Renal pelvis (tissue), 4 donors: ENCODE measurements around the gene GLRX. TPM values are rescaled to one million over a fixed set of nuclear protein-coding genes. Genes with fewer than 3 reads are reported as not detected.

ENCODE experiments used
- DNase-seq: peaks from one replicate; pipeline ENCODE4 v3.0.0-alpha.2; 2013
- polyA plus RNA-seq, 3 donors: library from polyadenylated mRNA; unstranded; fragments of 120-200 nt; gene quantifications; one replicate each; pipeline ENCODE4 v1.2.1, GENCODE V29; 2013; ENCODE audit not compliant: insufficient read length in 3 of 3

The GLRX gene
- polyA plus RNA-seq, 3 donors, result 69.0 to 72.0 (median 71.1) TPM

DNA sequence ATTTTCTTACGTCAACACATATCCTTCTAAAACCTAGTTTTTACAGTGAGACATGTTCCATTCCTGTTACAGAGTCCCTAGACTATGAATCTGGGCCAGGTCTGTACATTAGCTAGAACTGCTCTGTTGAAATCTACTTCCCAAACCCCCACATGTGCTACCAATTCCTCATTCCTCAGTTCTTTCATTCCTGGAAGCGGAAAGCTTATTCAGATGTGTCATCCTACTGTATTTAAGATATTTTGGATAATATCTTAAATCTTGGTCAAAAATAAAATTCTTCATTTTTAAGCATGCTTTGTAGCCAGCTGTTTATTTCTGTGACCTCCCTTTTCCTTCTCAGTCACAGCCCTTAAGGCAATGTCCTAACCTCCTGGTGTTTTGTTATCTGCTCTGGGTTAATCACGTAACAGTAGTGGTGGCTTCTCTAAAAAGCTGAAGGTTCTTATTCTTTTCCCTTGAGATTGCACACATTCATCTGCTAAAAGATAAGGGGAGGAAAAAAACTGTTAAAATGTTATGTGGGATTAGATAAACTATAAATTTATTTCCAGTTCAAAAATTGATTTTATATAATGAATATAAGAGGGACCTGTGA, 35.6 kb downstream of the GLRX start:
- DNase-seq, result no peak

DNA sequence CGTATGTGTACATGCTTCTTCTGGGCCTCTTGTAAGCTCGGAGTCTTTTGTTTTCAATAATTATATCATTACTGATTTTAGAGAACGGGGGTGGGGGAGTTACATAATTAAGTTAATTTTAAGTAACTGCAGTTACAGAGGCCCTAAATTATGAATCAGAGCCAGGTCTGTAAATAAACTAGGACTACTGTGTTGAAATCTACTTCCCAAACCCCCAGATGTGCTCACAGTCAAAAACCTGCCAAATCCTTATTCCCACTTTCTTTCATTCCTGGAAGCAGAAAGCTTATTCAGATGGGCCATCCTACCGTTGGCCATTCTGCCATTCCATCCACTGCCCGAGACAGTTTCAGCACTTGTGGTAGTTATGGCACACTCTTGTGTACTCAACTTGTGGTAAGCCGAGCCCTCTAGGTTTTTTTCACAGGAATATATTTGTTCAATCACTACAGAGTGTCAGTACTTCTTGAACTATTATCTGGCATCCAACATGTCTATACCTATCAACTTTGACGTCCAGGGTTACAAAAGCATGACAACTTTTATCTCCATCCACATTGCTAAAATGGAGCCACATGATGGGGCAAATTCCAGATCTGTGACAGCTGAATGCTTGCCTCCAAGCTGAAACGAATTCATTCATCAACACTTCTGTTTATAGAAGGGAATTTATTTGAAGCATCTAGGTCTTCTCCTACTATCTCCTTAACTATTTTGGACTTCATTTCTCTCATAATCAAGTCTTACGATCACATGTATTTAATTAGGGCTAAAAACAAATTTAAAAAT, 37.8 kb downstream of the GLRX start:
- DNase-seq, result no peak

DNA sequence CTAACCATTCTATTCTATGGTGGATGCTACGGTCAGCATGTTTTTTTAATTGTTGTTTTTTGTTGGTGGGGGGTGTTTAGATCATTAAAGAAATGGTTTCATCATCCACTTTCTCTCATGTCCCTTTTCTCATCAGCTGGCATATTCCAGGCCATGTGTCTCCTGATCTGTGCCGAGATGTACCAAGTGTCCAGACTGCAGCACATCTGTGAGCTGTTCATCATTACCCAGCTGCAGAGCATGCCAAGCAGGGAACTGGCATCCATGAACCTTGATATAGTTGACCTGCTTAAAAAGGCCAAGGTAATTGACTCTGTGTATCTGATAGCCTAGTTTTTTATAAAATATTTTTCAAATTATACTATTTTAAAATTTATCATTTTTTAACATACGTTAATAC, 38.9 kb downstream of the GLRX start:
- DNase-seq, result no peak

DNA sequence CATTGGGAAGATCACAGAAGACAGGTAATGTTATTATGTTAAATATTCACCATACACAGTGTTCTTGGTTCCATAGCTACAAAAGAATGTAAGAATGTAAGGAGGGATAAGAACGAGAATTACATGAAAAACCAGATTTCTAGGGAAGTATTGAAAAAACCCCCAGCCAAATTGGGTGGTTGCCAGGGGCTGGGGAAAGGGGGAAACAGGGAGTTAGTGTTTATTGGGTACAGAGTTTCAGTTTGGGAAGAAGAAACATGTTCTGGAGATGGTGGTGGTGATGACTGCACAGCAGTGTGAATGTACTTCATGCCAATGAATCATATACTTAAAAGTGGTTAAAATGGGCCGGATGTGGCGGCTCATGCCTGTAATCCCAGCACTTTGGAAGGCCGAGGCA, 40.3 kb downstream of the GLRX start:
- DNase-seq, result no peak

DNA sequence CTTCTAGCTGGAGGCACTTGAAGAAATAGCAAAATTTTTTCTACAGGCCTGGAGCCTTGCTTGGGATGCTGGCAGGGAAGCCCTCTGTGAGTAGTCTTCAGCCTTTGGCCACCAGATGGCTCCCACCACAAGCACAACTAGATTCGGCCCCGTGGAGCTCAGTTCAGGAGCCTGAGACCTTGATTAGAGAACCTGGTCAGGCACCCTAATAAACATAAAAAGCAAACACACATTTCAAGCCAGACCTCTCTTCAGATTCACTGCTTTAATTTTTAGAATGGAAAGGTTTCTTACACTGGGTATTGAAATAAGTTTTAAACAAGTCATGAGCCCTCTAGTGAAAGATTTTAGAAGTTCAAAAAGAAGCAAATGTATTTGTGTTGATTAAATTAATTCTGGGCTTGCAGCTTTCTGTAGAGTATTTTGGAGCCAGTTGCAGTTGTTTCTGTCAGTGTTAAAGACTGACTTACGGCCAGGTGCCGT, 41.4 kb downstream of the GLRX start:
- peak; percentile 73 for DNase-seq

DNA sequence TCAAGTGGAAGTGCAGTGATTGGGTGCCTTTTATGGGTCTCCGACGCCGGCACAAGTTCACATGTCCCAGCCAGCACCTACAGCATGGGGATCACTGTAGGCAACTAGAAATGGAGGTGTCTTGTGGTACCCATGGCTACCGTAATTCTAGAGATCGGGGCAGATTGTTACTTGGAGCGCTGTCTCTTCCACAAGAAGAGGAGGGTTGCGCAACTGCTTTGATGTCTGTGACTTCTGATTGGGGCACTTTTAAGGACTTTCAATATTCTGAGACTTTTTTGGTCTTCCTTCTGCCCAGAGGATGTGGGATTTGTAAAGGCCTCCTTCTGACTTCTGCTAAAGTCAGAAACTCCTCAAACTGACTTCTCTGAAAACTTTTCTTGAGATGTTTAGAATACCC, 41.9 kb downstream of the GLRX start:
- no peak for DNase-seq

DNA sequence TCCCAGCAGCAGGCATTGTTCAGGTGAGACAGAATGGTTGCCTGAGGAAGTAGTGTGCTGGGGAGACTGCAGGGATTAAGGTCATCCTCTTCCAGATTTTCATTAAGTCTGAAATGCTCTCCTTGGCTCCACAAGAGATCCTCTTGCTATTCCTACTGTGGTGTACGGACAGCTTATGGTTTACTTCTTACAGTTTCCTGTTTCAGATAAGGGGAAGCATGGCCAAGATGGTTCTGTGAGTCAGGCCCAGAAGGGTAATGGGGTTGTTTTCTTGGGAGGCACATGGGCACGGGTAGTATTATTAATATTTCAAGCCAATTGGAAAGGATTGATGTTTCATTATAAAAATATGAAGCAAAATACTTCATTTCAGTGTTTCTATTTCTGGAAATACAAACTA, 42.9 kb downstream of the GLRX start:
- DNase-seq, result no peak

GRCh38 chr5:95778713-95779436, 43.7 kb downstream of the GLRX start:
- DNase-seq, result no peak

DNA sequence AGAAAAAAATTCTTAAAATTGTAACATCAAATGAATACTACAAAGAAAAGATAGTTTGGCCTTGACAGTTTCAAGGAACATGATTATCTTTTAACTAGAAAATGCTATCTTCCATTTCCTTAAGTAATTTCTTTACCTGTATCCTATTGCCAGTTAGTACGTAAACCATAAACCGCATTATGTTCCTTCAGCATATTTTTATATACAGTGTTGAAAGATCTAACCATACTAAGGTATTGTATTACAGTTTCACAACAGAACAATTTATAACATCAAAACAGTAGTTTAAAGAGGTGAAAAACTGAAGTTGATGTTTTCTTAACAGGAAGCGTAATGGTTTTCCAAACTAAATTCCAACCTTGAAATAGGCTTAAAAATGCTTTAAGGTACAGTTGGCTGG, 45.1 kb downstream of the GLRX start:
- no peak for DNase-seq

- DNase-seq, result no peak
Measured at GRCh38 chr5:95773335-95774059, 49.0 kb downstream of the GLRX start.

DNA sequence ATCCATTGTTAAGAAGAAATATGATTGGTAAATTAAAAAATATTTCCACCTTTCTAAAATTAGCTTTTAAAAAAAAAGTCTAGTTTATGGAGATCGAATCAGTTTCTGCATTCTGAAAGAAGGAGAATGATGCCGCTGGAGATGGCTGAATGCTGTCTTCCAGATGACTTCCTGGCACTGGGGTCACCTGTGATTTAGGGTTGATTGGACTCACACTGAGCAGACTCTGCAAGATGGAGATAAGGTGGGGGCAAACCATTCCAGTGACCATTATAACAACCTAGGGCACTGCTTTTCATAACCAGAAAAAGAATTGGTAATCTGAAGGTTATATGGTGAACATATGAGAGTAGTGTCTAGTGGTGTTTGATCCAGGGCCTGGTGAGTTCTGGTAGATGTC, 50.6 kb downstream of the GLRX start:
- no peak for DNase-seq

DNA sequence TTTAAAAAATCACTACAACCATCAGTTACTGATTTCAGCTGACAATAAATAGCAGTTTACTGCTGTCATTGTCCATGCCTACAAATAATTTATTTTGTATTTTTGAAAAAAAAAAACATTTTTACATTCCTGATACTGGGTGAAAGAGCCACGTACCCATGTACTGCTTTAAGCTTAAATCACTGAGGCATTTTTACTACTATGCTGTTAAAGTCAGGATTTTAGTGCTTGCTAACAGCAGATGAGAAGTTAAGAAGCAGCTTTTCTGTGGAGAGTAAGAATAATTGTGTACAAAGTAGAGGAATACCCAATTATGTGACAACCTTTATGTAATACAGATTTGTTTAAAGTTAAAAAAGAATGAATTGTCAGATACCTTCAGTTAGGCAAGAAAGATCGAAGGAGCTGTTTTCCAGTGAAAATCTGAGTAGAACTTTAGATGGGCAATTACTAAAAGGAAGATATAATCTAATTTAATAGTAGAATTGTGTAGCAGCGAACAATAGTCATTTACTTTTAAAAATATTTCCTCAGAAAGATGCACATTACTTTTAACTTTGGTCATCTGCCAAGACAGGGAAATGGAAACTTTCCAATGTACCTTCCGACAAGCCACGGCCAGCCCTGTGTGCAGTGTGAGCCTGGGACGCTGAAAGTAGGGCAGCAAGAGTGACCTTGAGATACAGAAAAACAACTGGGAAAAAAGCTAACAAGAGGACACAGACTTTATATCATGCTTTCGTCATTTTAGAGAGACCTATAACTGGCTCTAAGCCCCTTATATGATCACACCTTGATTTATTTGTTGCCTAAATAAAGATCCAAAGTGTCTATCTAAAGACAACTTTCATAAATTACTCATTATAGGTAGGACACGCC, 51.5 kb downstream of the GLRX start:
- DNase-seq, result no peak

- no peak for DNase-seq
Measured at GRCh38 chr5:95768731-95769130, 53.8 kb downstream of the GLRX start.

DNA sequence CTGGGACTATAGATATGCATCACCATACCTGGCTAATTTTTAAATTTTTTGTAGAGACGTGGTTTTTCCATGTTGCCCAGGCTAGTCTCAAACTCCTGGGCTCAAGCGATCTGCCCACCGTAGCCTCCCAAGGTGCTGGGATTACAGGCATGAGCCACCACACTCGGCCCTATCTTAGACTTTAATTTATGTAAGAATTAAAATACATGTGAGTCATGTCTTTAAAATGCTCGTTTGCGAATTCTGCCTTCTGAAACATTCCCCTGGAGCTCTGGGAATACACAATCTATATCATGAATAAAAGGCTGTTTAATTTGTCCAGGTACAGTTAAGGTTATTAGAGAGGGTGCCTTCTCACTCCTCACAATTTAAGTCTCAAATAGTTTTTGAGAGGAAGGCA, 58.6 kb downstream of the GLRX start:
- no peak for DNase-seq

Other genes with a start within 250 kb of the GLRX start
- gene GPR150, start 202.6 kb downstream of the GLRX start, polyA plus RNA-seq, result not detected
- gene RFESD, start 175.9 kb downstream of the GLRX start, polyA plus RNA-seq, result 1 to 10 TPM; 3.6 to 5.6 (median 4.6) TPM
- 1 to 10 TPM; 1.0 to 2.4 (median 1.4) TPM for gene SPATA9, start 139.7 kb downstream of the GLRX start, polyA plus RNA-seq
- 10 to 100 TPM; 61.3 to 80.2 (median 69.9) TPM for gene RHOBTB3, start 91.4 kb downstream of the GLRX start, polyA plus RNA-seq
- gene ELL2, start 139.1 kb upstream of the GLRX start, polyA plus RNA-seq, result 10 to 100 TPM in 2 of 3 donors, 1 to 10 TPM in 1; 9.2 to 12.5 (median 11.1) TPM